WI38 (cell line): ENCODE results near the gene TUG1.

Experiments
- H3K4me3 ChIP-seq: 2 replicates; pipeline ENCODE4 v1.5.1; 2011; ENCODE audit warnings: low read depth, mild to moderate bottlenecking, control low read depth, low read length
- CTCF ChIP-seq: IDR thresholded peaks from 2 replicates; pipeline ENCODE4 v1.5.1; 2012; ENCODE audit warnings: low read depth, mild to moderate bottlenecking, control low read depth, low read length

The TUG1 gene

GRCh38 chr22:30947173-30947815 is 21.8 kb upstream of the TUG1 start:
- no peak; the same call in 1 of the 2 replicates for TF ChIP-seq CTCF
- H3K4me3 ChIP-seq: no peak overlapping the region

- no peak overlapping the region for H3K4me3 ChIP-seq
- peak; percentile 37; the same call in 1 of the 2 replicates for TF ChIP-seq CTCF
Observed at GRCh38 chr22:30947816-30948454, 21.1 kb upstream of the TUG1 start.

GRCh38 chr22:30948930-30949342 is 20.1 kb upstream of the TUG1 start:
- no peak overlapping the region for H3K4me3 ChIP-seq
- no peak for TF ChIP-seq CTCF

GRCh38 chr22:30949934-30950660 is 19.0 kb upstream of the TUG1 start:
- no peak overlapping the region for H3K4me3 ChIP-seq

GRCh38 chr22:30953206-30953605 is 15.9 kb upstream of the TUG1 start:
- no peak overlapping the region for H3K4me3 ChIP-seq

More at GRCh38 chr22:30949934-30950660, 19.0 kb upstream of the TUG1 start:
- TF ChIP-seq CTCF: no peak

GRCh38 chr22:30955153-30955552 is 13.9 kb upstream of the TUG1 start:
- no peak for TF ChIP-seq CTCF
- H3K4me3 ChIP-seq: no peak overlapping the region

More at GRCh38 chr22:30953206-30953605, 15.9 kb upstream of the TUG1 start:
- no peak for TF ChIP-seq CTCF

- no peak for TF ChIP-seq CTCF
- no peak overlapping the region for H3K4me3 ChIP-seq
Observed at GRCh38 chr22:30964858-30965257, 4.2 kb upstream of the TUG1 start.
